CD8-positive, alpha-beta memory T cell (primary cell): Measurements from ENCODE around the gene TSSK2. TPM values are rescaled to one million over a fixed set of nuclear protein-coding genes. Genes with fewer than 3 reads are reported as not detected.
A peak's percentile ranks its signal among the peaks of the same experiment; 100 is the strongest.
"Not testable (repeated sequence)": the region's sequence is repeated elsewhere in the genome, so short reads cannot be mapped to it uniquely, and the experiment has no call there.

ENCODE experiments used
- CTCF ChIA-PET: fragments of 350-600 bp; sonication (Branson Sonifier 250); formaldehyde crosslinking; loops from one replicate; lab custom pipeline; 2021; ENCODE audit warnings: antibody characterized with exemption; lab: Charles Lee
- POLR2A ChIA-PET: fragments of 350-600 bp; sonication (Branson Sonifier 250); formaldehyde crosslinking; loops from one replicate; lab custom pipeline; 2021; ENCODE audit warnings: antibody characterized with exemption; lab: Charles Lee
- DNase-seq, 5 donors: peaks; one replicate each; pipeline versions ENCODE4 v3.0.0 to v3.0.0-alpha.2; 2020 to 2022; ENCODE audit warnings: mixed read lengths in 1 of 5
- H3K27ac ChIP-seq: one replicate; pipeline ENCODE4 v1.7.0; 2013; ENCODE audit warnings: low read depth, mild to moderate bottlenecking, low read length, moderate library complexity
- H3K27me3 ChIP-seq: 2 replicates; pipeline ENCODE4 v1.7.0; 2013; ENCODE audit warnings: low read length, mild to moderate bottlenecking; ENCODE audit not compliant: insufficient read depth, poor library complexity, severe bottlenecking
- H3K36me3 ChIP-seq: 2 replicates; pipeline ENCODE4 v1.7.0; 2013; ENCODE audit warnings: mild to moderate bottlenecking, low read length, moderate library complexity; ENCODE audit not compliant: insufficient read depth
- H3K4me1 ChIP-seq: 2 replicates; pipeline ENCODE4 v1.7.0; 2013; ENCODE audit warnings: mild to moderate bottlenecking, low read length, moderate library complexity; ENCODE audit not compliant: insufficient read depth
- H3K4me3 ChIP-seq: 2 replicates; pipeline ENCODE4 v1.7.0; 2013; ENCODE audit warnings: mild to moderate bottlenecking, low read length
- H3K9me3 ChIP-seq: 2 replicates; pipeline ENCODE4 v1.7.0; 2013; ENCODE audit warnings: mild to moderate bottlenecking, low read length
- H3K27ac Mint-ChIP-seq, 8 donors: one replicate each; pipeline ENCODE4 v1.8.0; 2020 to 2021; ENCODE audit warnings: mixed read lengths in 8 of 8, mild to moderate bottlenecking in 6 of 8, inconsistent platforms in 3 of 8, moderate library complexity in 3 of 8
- H3K27me3 Mint-ChIP-seq, 2 donors: one replicate each; pipeline ENCODE4 v1.8.0; 2020 to 2021; ENCODE audit warnings: mixed read lengths in 2 of 2, mild to moderate bottlenecking in 1 of 2, moderate library complexity in 1 of 2
- H3K36me3 Mint-ChIP-seq, 3 donors: one replicate each; pipeline ENCODE4 v1.8.0; 2020 to 2021; ENCODE audit warnings: mixed read lengths in 3 of 3, inconsistent platforms in 1 of 3, mild to moderate bottlenecking in 1 of 3
- H3K4me1 Mint-ChIP-seq, 3 donors: one replicate each; pipeline ENCODE4 v1.8.0; 2020 to 2021; ENCODE audit warnings: mixed read lengths in 3 of 3, inconsistent platforms in 1 of 3, mild to moderate bottlenecking in 1 of 3
- H3K4me3 Mint-ChIP-seq, 7 donors: one replicate each; pipeline ENCODE4 v1.8.0; 2020 to 2021; ENCODE audit warnings: mixed read lengths in 7 of 7, mild to moderate bottlenecking in 6 of 7, moderate library complexity in 4 of 7, inconsistent platforms in 2 of 7
- H3K9me3 Mint-ChIP-seq, 5 donors: one replicate each; pipeline ENCODE4 v1.8.0; 2020 to 2022; ENCODE audit warnings: mixed read lengths in 5 of 5, mild to moderate bottlenecking in 3 of 5, moderate library complexity in 2 of 5, inconsistent platforms in 1 of 5
- polyA plus RNA-seq: library from polyadenylated mRNA; unstranded; fragments of 300-500 nt; fragmentation: Illumina TruSeq; gene quantifications from one replicate; pipeline ENCODE4 v1.2.3, GENCODE V29; 2021
- total RNA-seq, 2 experiments: library from RNA; stranded (reverse); gene quantifications; one replicate each; pipeline ENCODE4 v1.2.3, GENCODE V29; 2021

Gene TSSK2
- total and polyA plus RNA-seq, 3 experiments from 2014 or later, result not detected

GRCh38 chr22:19156109-19156508 lies 25.0 kb downstream of the TSSK2 start:
- H3K9me3 Mint-ChIP-seq, H3K4me1 ChIP-seq, H3K36me3 ChIP-seq, H3K4me3 Mint-ChIP-seq, H3K36me3 Mint-ChIP-seq, H3K4me3 ChIP-seq, POLR2A ChIA-PET, DNase-seq, H3K4me1 Mint-ChIP-seq, H3K9me3 ChIP-seq, H3K27ac ChIP-seq, CTCF ChIA-PET, H3K27ac Mint-ChIP-seq: not testable (repeated sequence)
- peaks cover 14% of the 10 kb centered on the region for H3K27me3 ChIP-seq
- H3K27me3 Mint-ChIP-seq, result peaks cover 31 to 48% of the 10 kb centered on the region in 2 donors

GRCh38 chr22:19158649-19159048 lies 27.5 kb downstream of the TSSK2 start:
- H3K36me3 Mint-ChIP-seq, H3K9me3 ChIP-seq, DNase-seq, CTCF ChIA-PET, H3K4me1 ChIP-seq, H3K4me3 Mint-ChIP-seq, H3K27ac Mint-ChIP-seq, H3K4me3 ChIP-seq, H3K27me3 ChIP-seq, H3K4me1 Mint-ChIP-seq, H3K27ac ChIP-seq, H3K36me3 ChIP-seq, H3K9me3 Mint-ChIP-seq: not testable (repeated sequence)
- H3K27me3 Mint-ChIP-seq, result peaks cover 14 to 27% of the 10 kb centered on the region in 2 donors
- POLR2A ChIA-PET, result interaction anchor here (0.6 kb wide), 1 partner anchor 1799 kb away, joined by 4 read pairs; no protein-coding TSS in a partner anchor

- peaks cover 0 to 9% (median 2%) of the 10 kb centered on the region in 3 donors for H3K4me1 Mint-ChIP-seq
- H3K4me3 ChIP-seq, result no peak overlapping the region
- H3K36me3 Mint-ChIP-seq, result peaks cover 0 to 4% (median 0%) of the 10 kb centered on the region in 3 donors
- H3K9me3 Mint-ChIP-seq, result peaks cover 0 to 5% (median 0%) of the 10 kb centered on the region in 5 donors
- H3K27ac Mint-ChIP-seq, result no peak overlapping the region
- peaks cover 36 to 43% of the 10 kb centered on the region in 2 donors for H3K27me3 Mint-ChIP-seq
- H3K9me3 ChIP-seq, result no peaks in the 10 kb centered on the region
- ChIA-PET CTCF (no interaction called here), POLR2A (no interaction called here)
- H3K27me3 ChIP-seq, result peaks cover 22% of the 10 kb centered on the region
- H3K36me3 ChIP-seq, result no peaks in the 10 kb centered on the region
- H3K4me1 ChIP-seq, result peaks cover 2% of the 10 kb centered on the region
- H3K4me3 Mint-ChIP-seq, result no peak overlapping the region
- H3K27ac ChIP-seq, result no peak overlapping the region
- DNase-seq, result no peak
Measured at GRCh38 chr22:19164425-19164824, 33.3 kb downstream of the TSSK2 start.

GRCh38 chr22:19166421-19166820 lies 35.3 kb downstream of the TSSK2 start:
- POLR2A ChIA-PET, result no interaction called here

GRCh38 chr22:19167106-19167869 lies 36.2 kb downstream of the TSSK2 start:
- DNase-seq, result no peak
- H3K27me3 Mint-ChIP-seq, result peaks cover 36 to 41% of the 10 kb centered on the region in 2 donors
- Histone ChIP-seq H3K4me1 (peaks cover 23% of the 10 kb centered on the region), H3K4me3 (no peak overlapping the region), H3K9me3 (no peaks in the 10 kb centered on the region), H3K27ac (no peak overlapping the region), H3K27me3 (peaks cover 29% of the 10 kb centered on the region), H3K36me3 (no peaks in the 10 kb centered on the region)
- H3K4me1 Mint-ChIP-seq, result peaks cover 11 to 32% (median 14%) of the 10 kb centered on the region in 3 donors
- H3K9me3 Mint-ChIP-seq, result peaks cover 0 to 5% (median 0%) of the 10 kb centered on the region in 5 donors
- ChIA-PET CTCF (interaction anchor here (1.1 kb wide), 1 partner anchor 23 kb away, joined by 3 read pairs; the partner anchor contains the start of gene ESS2), POLR2A (no interaction called here)
- H3K27ac Mint-ChIP-seq, result peak overlapping the region in 1 of 8 donors; percentile 41
- H3K36me3 Mint-ChIP-seq, result peaks cover 0 to 11% (median 4%) of the 10 kb centered on the region in 3 donors
- peak overlapping the region in 2 of 7 donors; percentile 41 to 61 for H3K4me3 Mint-ChIP-seq

More at GRCh38 chr22:19166421-19166820, 35.3 kb downstream of the TSSK2 start:
- Histone ChIP-seq H3K27ac (no peak overlapping the region), H3K27me3 (peaks cover 29% of the 10 kb centered on the region), H3K9me3 (no peaks in the 10 kb centered on the region), H3K36me3 (no peaks in the 10 kb centered on the region), H3K4me1 (peaks cover 19% of the 10 kb centered on the region), H3K4me3 (no peak overlapping the region)
- Mint-ChIP-seq H3K4me3 (peak overlapping the region in 1 of 7 donors; percentile 37), H3K27me3 (peaks cover 36 to 41% of the 10 kb centered on the region in 2 donors), H3K9me3 (peaks cover 0 to 5% (median 0%) of the 10 kb centered on the region in 5 donors), H3K27ac (no peak overlapping the region), H3K4me1 (peaks cover 7 to 27% (median 11%) of the 10 kb centered on the region in 3 donors), H3K36me3 (peaks cover 0 to 7% (median 4%) of the 10 kb centered on the region in 3 donors)
- no peak for DNase-seq
- CTCF ChIA-PET, result no interaction called here

- peaks cover 36 to 41% of the 10 kb centered on the region in 2 donors for H3K27me3 Mint-ChIP-seq
- CTCF ChIA-PET, result interaction anchor here (1.1 kb wide), 1 partner anchor 24 kb away, joined by 3 read pairs; the partner anchor contains the start of gene ESS2
Measured at GRCh38 chr22:19168088-19168890, 37.2 kb downstream of the TSSK2 start.

GRCh38 chr22:19169002-19169946 lies 38.2 kb downstream of the TSSK2 start:
- ChIA-PET CTCF (no interaction called here), POLR2A (no interaction called here)
- H3K27me3 Mint-ChIP-seq, result peaks cover 33 to 41% of the 10 kb centered on the region in 2 donors
- DNase-seq, result no peak
- H3K36me3 ChIP-seq, result peaks cover 5% of the 10 kb centered on the region
- peaks cover 0 to 11% (median 4%) of the 10 kb centered on the region in 3 donors for H3K36me3 Mint-ChIP-seq
- H3K4me1 ChIP-seq, result peaks cover 34% of the 10 kb centered on the region
- peak overlapping the region in 5 of 8 donors; percentile 6 to 62 (median 26) for H3K27ac Mint-ChIP-seq
- no peaks in the 10 kb centered on the region for H3K9me3 ChIP-seq
- H3K4me3 ChIP-seq, result peak overlapping the region; percentile 25
- peaks cover 23 to 47% (median 25%) of the 10 kb centered on the region in 3 donors for H3K4me1 Mint-ChIP-seq
- H3K9me3 Mint-ChIP-seq, result peaks cover 0 to 5% (median 0%) of the 10 kb centered on the region in 5 donors
- H3K4me3 Mint-ChIP-seq, result peak overlapping the region; percentile 41 to 72 (median 63)
- no peak overlapping the region for H3K27ac ChIP-seq
- H3K27me3 ChIP-seq, result peaks cover 26% of the 10 kb centered on the region

More at GRCh38 chr22:19168088-19168890, 37.2 kb downstream of the TSSK2 start:
- Mint-ChIP-seq H3K4me1 (peaks cover 19 to 42% (median 21%) of the 10 kb centered on the region in 3 donors), H3K4me3 (peak overlapping the region in 4 of 7 donors; percentile 3 to 61 (median 50)), H3K27ac (peak overlapping the region in 2 of 8 donors; percentile 11 to 62), H3K36me3 (peaks cover 0 to 11% (median 4%) of the 10 kb centered on the region in 3 donors), H3K9me3 (peaks cover 0 to 5% (median 0%) of the 10 kb centered on the region in 5 donors)
- POLR2A ChIA-PET, result no interaction called here
- H3K9me3 ChIP-seq, result no peaks in the 10 kb centered on the region
- H3K27me3 ChIP-seq, result peaks cover 26% of the 10 kb centered on the region
- H3K4me3 ChIP-seq, result no peak overlapping the region
- no peaks in the 10 kb centered on the region for H3K36me3 ChIP-seq
- DNase-seq, result no peak
- no peak overlapping the region for H3K27ac ChIP-seq
- peaks cover 33% of the 10 kb centered on the region for H3K4me1 ChIP-seq
